ENCODE results near the gene C14orf132.

The C14orf132 gene

GRCh38 chr14:96078625-96079016 is 39.5 kb downstream of the C14orf132 start:
- H3K27ac Mint-ChIP-seq, result no peak overlapping the region
- no peaks in the 10 kb centered on the region for H3K27me3 Mint-ChIP-seq
- H3K9me3 Mint-ChIP-seq, result no peaks in the 10 kb centered on the region
- no peak for DNase-seq
- no peak overlapping the region for H3K4me3 Mint-ChIP-seq
- H3K4me1 Mint-ChIP-seq, result no peaks in the 10 kb centered on the region
- CTCF ChIA-PET, result interaction anchor here (1.1 kb wide), 1 partner anchor 20 kb away, joined by 4 read pairs; no protein-coding TSS in a partner anchor
- no peaks in the 10 kb centered on the region for H3K36me3 Mint-ChIP-seq

- Mint-ChIP-seq H3K9me3 (no peaks in the 10 kb centered on the region), H3K27ac (no peak overlapping the region), H3K36me3 (no peaks in the 10 kb centered on the region), H3K4me1 (no peaks in the 10 kb centered on the region), H3K4me3 (no peak overlapping the region), H3K27me3 (no peaks in the 10 kb centered on the region)
- CTCF ChIA-PET, result no interaction called here
- no peak for DNase-seq
These were observed 39.9 kb downstream of the C14orf132 start for GRCh38 chr14:96079066-96079465.

GRCh38 chr14:96080571-96080970 is 41.4 kb downstream of the C14orf132 start:
- Mint-ChIP-seq H3K4me1 (no peaks in the 10 kb centered on the region), H3K4me3 (no peak overlapping the region), H3K9me3 (no peaks in the 10 kb centered on the region), H3K27me3 (no peaks in the 10 kb centered on the region), H3K27ac (no peak overlapping the region), H3K36me3 (no peaks in the 10 kb centered on the region)
- CTCF ChIA-PET, result no interaction called here
- DNase-seq, result no peak

GRCh38 chr14:96081224-96081623 is 42.1 kb downstream of the C14orf132 start:
- Mint-ChIP-seq H3K36me3 (no peaks in the 10 kb centered on the region), H3K4me3 (no peak overlapping the region), H3K27me3 (no peaks in the 10 kb centered on the region), H3K9me3 (no peaks in the 10 kb centered on the region), H3K27ac (no peak overlapping the region), H3K4me1 (no peaks in the 10 kb centered on the region)
- CTCF ChIA-PET, result no interaction called here
- no peak for DNase-seq

- no peaks in the 10 kb centered on the region for H3K9me3 Mint-ChIP-seq
- no peak overlapping the region for H3K4me3 Mint-ChIP-seq
- no peak for DNase-seq
- H3K4me1 Mint-ChIP-seq, result no peaks in the 10 kb centered on the region
- no peak overlapping the region for H3K27ac Mint-ChIP-seq
- CTCF ChIA-PET, result no interaction called here
- H3K27me3 Mint-ChIP-seq, result no peaks in the 10 kb centered on the region
- no peaks in the 10 kb centered on the region for H3K36me3 Mint-ChIP-seq
These were observed 42.7 kb downstream of the C14orf132 start for GRCh38 chr14:96081767-96082400.

GRCh38 chr14:96082420-96083300 is 43.5 kb downstream of the C14orf132 start:
- Mint-ChIP-seq H3K9me3 (no peaks in the 10 kb centered on the region), H3K4me1 (no peaks in the 10 kb centered on the region), H3K36me3 (no peaks in the 10 kb centered on the region), H3K27me3 (no peaks in the 10 kb centered on the region), H3K4me3 (no peak overlapping the region), H3K27ac (no peak overlapping the region)
- CTCF ChIA-PET, result no interaction called here
- DNase-seq, result no peak

- no peaks in the 10 kb centered on the region for H3K27me3 Mint-ChIP-seq
- H3K9me3 Mint-ChIP-seq, result no peaks in the 10 kb centered on the region
- no peak for DNase-seq
- H3K4me1 Mint-ChIP-seq, result no peaks in the 10 kb centered on the region
- H3K4me3 Mint-ChIP-seq, result no peak overlapping the region
- no peaks in the 10 kb centered on the region for H3K36me3 Mint-ChIP-seq
- no peak overlapping the region for H3K27ac Mint-ChIP-seq
- CTCF ChIA-PET, result interaction anchor here (0.5 kb wide), 1 partner anchor 1668 kb away, joined by 3 read pairs; no protein-coding TSS in a partner anchor
These were observed 44.6 kb downstream of the C14orf132 start for GRCh38 chr14:96083667-96084320.

- H3K27me3 Mint-ChIP-seq, result no peaks in the 10 kb centered on the region
- H3K27ac Mint-ChIP-seq, result no peak overlapping the region
- CTCF ChIA-PET, result no interaction called here
- no peak for DNase-seq
- H3K36me3 Mint-ChIP-seq, result no peaks in the 10 kb centered on the region
- H3K9me3 Mint-ChIP-seq, result no peaks in the 10 kb centered on the region
- no peaks in the 10 kb centered on the region for H3K4me1 Mint-ChIP-seq
- no peak overlapping the region for H3K4me3 Mint-ChIP-seq
These were observed 45.6 kb downstream of the C14orf132 start for GRCh38 chr14:96084796-96085195.

GRCh38 chr14:96085369-96085768 is 46.2 kb downstream of the C14orf132 start:
- Mint-ChIP-seq H3K4me1 (no peaks in the 10 kb centered on the region), H3K27me3 (no peaks in the 10 kb centered on the region), H3K27ac (no peak overlapping the region), H3K36me3 (no peaks in the 10 kb centered on the region), H3K9me3 (no peaks in the 10 kb centered on the region), H3K4me3 (no peak overlapping the region)
- CTCF ChIA-PET, result no interaction called here
- no peak for DNase-seq

- CTCF ChIA-PET, result no interaction called here
- DNase-seq, result no peak
- no peaks in the 10 kb centered on the region for H3K9me3 Mint-ChIP-seq
- no peaks in the 10 kb centered on the region for H3K27me3 Mint-ChIP-seq
- no peak overlapping the region for H3K27ac Mint-ChIP-seq
- H3K36me3 Mint-ChIP-seq, result no peaks in the 10 kb centered on the region
- no peak overlapping the region for H3K4me3 Mint-ChIP-seq
- no peaks in the 10 kb centered on the region for H3K4me1 Mint-ChIP-seq
These were observed 46.9 kb downstream of the C14orf132 start for GRCh38 chr14:96086032-96086431.

GRCh38 chr14:96086574-96087077 is 47.5 kb downstream of the C14orf132 start:
- Mint-ChIP-seq H3K27ac (peak overlapping the region; percentile 42), H3K27me3 (no peaks in the 10 kb centered on the region), H3K9me3 (no peaks in the 10 kb centered on the region), H3K4me3 (no peak overlapping the region), H3K4me1 (no peaks in the 10 kb centered on the region), H3K36me3 (no peaks in the 10 kb centered on the region)
- CTCF ChIA-PET, result no interaction called here
- no peak for DNase-seq

- CTCF ChIA-PET, result interaction anchor here (1.7 kb wide), 1 partner anchor 10 kb away, joined by 5 read pairs; no protein-coding TSS in a partner anchor
- no peak for DNase-seq
- Mint-ChIP-seq H3K4me1 (no peaks in the 10 kb centered on the region), H3K36me3 (no peaks in the 10 kb centered on the region), H3K27me3 (no peaks in the 10 kb centered on the region), H3K4me3 (no peak overlapping the region), H3K27ac (no peak overlapping the region), H3K9me3 (no peaks in the 10 kb centered on the region)
These were observed 48.9 kb downstream of the C14orf132 start for GRCh38 chr14:96088074-96088473.

GRCh38 chr14:96088481-96088880 is 49.3 kb downstream of the C14orf132 start:
- no peak overlapping the region for H3K27ac Mint-ChIP-seq
- no peaks in the 10 kb centered on the region for H3K27me3 Mint-ChIP-seq
- CTCF ChIA-PET, result interaction anchor here (1.7 kb wide), 1 partner anchor 10 kb away, joined by 5 read pairs; no protein-coding TSS in a partner anchor
- no peaks in the 10 kb centered on the region for H3K36me3 Mint-ChIP-seq
- no peak overlapping the region for H3K4me3 Mint-ChIP-seq
- no peaks in the 10 kb centered on the region for H3K9me3 Mint-ChIP-seq
- no peak for DNase-seq
- no peaks in the 10 kb centered on the region for H3K4me1 Mint-ChIP-seq

- DNase-seq, result no peak
- Mint-ChIP-seq H3K27me3 (no peaks in the 10 kb centered on the region), H3K27ac (no peak overlapping the region), H3K4me3 (no peak overlapping the region), H3K36me3 (no peaks in the 10 kb centered on the region), H3K4me1 (no peaks in the 10 kb centered on the region), H3K9me3 (no peaks in the 10 kb centered on the region)
- CTCF ChIA-PET, result interaction anchor here (0.7 kb wide), 1 partner anchor 9 kb away, joined by 3 read pairs; no protein-coding TSS in a partner anchor
These were observed 49.7 kb downstream of the C14orf132 start for GRCh38 chr14:96088911-96089310.

Measured in activated naive CD4-positive, alpha-beta T cell treated with anti-CD3 and anti-CD28 coated beads, Interleukin-2, amount 10 ng/mL, durations not matched to agents 7 days and 5 days (primary cell).